ENCODE data around the gene SCAMP3.
"Not testable (repeated sequence)": the region's sequence is repeated elsewhere in the genome, so short reads cannot be mapped to it uniquely, and the experiment has no call there.

SCAMP3 gene

DNA sequence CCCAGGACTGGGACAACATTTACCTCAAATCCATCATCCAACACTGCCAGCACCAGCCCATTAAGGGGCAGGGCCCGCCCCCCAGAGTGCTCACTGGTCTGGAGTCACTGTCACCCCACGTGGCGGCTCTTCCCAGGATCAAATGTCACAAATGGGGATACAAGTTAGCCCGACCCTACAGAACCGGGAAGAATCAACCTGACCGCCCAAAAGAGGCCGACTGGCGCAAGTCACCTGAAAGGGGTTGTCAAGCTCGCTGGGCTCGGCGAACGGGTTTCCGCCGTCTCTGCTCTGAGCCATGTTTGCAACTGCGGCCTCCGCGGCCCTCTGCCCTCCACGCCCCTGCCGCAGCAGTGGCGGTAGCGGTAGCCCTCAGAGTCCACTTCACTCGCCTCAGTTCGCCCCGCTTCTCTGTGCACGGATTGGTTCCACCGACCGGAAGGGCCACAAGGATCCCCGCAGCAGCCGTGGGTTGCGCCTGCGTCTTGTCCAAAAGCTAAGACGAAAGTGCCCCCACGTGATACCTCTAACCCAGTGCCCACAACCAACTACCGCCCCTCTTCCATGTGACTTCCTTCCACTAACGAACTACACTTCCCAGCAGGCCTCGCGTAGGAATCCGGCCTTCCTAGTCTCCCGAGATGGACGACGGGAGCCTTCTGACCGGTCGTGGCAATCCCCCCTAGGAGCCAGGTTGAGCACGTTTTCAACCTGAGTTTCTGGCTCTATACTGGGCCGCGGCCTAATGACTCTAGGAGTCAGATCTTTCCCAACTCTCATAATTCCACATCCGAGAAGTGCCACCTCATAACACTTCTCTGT is at the start of gene SCAMP3:
Gene SCAMP3, minus strand, starts transcription at position 509 of the 822 bp plus-strand sequence. Its CDS starts 209 bp downstream, at position 300.
- peak; percentile 96 for DNase-seq

- no peak for DNase-seq
Measured at GRCh38 chr1:155309423-155310021, 47.4 kb upstream of the SCAMP3 start.

DNA sequence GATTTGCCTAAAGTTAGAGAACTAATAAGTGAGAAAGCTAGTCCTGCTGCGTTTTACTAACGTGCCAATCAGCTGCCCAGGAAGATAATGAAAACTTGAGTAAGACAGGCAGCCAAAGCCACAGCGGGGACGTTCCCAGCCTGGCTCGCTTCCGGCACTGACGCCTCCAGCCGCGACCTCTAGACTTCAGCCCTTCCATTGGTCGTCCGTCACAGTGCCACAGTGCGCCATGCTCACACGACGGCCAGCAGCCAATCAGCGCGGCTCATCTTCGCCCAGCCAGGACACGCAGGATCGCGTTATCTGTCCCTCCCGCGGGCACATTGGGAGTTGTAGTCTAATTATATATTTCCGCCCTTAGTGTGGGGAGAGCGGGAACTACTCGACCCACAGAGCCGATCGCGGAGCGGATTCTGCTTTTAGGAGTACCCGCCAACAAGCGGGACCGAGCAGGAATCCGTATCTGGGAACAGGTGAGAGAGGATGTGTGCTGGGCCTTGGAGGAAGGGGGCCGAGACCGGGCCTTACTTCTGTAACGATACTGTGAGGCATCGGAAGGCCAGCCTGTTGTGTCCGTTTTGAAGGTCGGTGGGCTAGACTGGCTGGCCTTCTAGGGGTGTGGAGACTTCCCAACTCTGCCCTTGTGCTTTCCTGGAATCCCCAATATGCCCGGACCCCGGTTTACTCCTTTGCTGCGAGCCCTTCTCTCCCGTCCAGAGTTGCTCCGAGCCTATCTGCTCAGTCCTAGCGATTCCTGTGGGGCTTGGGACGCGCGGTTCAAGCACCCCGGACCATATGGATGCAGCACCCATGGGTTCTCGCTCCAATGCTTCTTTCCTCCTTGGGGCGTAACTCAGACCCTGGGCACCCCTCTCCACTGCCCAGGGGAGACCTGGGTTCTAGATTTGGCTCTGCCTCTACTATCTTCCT is 46.6 kb upstream of the SCAMP3 start, which contains the start of gene FDPS:
Gene FDPS, plus strand, starts transcription at position 374 of the 930 bp plus-strand sequence. CDS start 924 bp downstream, outside the sequence.
- peak; percentile 96 for DNase-seq

- DNase-seq = no peak
Measured at GRCh38 chr1:155307247-155307740, 45.1 kb upstream of the SCAMP3 start.

DNA sequence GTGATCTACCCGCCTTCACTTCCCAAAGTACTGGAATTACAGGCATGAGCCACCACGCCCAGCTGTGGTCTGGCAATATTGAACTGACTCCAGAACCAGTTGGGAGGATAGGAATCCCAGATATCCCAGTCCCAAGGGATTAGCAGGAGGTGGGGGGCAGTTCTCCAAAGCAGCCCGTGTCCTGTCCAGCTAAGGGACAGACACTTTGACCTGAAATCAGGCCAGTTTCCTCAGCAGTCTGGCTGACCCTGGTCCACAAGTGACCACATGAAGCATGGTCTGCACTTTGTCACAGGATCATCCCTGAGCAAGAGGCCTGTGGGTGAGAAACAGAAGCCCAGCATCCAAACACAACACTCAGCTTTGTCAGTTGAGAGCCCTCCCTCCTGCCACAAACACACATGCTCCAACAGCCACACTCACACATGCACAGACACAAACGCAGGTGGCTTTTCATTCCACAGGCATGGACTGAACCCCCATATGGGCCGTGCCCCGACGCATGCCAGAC is 43.8 kb upstream of the SCAMP3 start:
- DNase-seq = no peak

DNA sequence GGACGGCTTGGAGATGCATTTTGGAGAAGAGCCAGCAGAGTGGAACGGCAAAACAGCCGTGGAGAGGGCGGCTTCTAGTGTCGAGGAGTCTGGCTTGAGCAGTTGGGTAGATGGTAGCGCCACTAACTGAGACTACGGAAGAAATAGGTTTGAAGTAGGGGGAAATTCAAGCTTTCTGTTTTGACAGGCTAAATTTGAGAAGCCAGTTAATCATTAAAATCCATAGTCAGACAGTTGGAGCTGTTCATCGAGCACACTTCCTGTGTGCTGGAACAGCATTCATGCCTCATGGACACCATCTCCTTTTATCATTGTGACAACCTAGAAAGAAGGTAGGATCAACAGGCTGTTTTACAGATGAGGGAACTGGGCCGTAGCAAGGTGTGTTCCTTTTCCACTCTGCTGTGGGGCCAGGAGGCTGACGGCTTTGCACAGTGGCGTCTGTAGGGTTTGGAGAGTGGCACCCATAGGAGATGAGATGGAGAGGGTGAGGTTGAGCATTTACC is 42.5 kb upstream of the SCAMP3 start:
- no peak for DNase-seq

GRCh38 chr1:155301342-155301841 is 39.2 kb upstream of the SCAMP3 start, which contains the start of gene PKLR:
PKLR (minus strand) TSS chr1:155301438; CDS start chr1:155301395, 43 bp downstream.
- DNase-seq = no peak

GRCh38 chr1:155300553-155301329 is 38.6 kb upstream of the SCAMP3 start:
- DNase-seq = no peak

DNA sequence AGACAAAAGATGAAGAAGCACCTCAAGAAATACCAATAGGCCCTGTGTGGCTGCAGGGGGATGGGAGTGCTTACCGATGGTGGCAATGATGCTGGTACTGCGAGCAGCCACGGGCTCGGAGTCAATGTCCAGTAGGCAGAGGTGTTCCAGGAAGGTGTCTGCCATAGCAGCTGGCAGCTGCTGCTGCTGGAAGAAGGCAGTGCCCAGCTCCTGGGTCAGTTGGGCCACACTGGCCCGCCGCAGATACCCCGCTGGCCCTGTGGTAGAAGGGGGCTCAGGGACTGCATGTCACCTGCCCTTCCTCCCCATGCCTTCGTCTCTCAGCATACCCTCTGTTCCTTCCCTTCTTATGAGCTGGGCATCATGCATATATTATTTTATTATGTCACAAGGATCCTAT is 37.9 kb upstream of the SCAMP3 start:
- DNase-seq = no peak

DNA sequence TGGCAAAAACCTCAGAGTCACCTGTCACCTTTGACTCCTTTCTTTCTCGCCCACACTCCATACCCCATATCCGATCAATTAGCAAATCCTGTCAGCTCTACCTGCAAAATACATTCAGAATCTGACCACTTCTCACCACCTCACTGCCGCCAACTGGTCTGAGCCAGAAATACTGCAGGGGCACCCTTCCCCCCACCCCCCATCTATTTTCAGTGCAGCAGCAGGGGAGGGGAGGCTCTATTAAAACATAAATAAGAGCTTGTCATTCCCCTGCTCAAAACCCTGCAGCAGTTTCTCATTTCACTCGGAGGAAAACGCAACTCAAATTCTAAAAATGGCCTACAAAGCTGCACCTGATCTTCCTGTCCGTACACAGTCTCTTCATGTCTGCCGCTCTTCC is 35.2 kb upstream of the SCAMP3 start:
- DNase-seq = no peak

- DNase-seq = no peak
Measured at GRCh38 chr1:155296661-155297060, 34.5 kb upstream of the SCAMP3 start.

DNA sequence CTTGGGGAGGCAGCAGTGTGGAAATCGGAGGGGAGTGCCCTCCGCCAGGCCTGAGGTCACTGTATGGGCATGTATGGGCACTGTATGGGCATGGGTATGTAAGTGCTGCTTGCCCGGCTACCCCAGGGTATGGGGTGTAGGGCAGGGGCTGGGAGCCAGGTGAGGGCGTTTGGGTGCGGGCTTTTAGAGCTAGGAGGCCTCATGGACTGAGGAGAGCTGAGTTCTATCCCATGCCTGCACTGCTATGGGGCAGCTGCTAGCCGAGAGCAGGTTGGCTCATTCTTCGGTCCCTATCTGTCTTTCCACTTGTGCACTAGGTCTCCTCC is 33.7 kb upstream of the SCAMP3 start:
- no peak for DNase-seq

GRCh38 chr1:155295183-155295941 is 33.2 kb upstream of the SCAMP3 start:
- no peak for DNase-seq

- no peak for DNase-seq
Measured at GRCh38 chr1:155294520-155295182, 32.5 kb upstream of the SCAMP3 start.

- DNase-seq = no peak
Measured at GRCh38 chr1:155293086-155293749, 31.1 kb upstream of the SCAMP3 start.

DNA sequence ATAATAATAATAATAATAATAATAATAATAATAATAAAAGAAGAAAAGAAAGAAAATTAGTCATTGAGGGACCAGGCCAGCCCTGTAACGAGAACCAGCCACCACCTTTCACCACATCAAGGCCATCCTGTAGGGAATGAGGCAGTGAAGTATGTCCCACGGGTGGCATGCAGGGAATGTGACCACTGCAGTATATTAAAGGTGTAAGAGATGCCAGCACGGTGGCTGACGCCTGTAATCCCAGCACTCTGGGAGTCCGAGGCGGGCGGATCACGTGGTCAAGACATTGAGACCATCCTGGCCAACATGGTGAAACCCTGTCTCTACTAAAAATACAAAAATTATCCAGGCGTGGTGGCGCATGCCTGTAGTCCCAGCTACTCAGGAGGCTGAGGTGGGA is 28.8 kb upstream of the SCAMP3 start:
- not testable (repeated sequence) for DNase-seq

GRCh38 chr1:155287987-155288543 is 25.9 kb upstream of the SCAMP3 start:
- no peak for DNase-seq

- DNase-seq = no peak
Measured at GRCh38 chr1:155286544-155286943, 24.4 kb upstream of the SCAMP3 start.

DNA sequence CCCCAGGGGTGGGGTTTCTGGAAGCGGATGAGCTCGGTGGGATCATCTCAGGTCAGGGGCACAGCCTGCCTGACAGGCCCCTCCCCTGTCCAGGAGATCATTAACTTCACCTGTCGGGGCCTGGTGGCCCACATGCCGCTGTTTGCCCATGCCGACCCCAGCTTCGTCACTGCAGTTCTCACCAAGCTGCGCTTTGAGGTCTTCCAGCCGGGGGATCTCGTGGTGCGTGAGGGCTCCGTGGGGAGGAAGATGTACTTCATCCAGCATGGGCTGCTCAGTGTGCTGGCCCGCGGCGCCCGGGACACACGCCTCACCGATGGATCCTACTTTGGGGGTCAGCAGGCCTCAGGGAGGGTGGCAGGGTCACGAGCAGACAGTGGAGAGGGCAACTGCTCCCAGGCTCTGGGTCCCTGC is 23.5 kb upstream of the SCAMP3 start:
- DNase-seq = no peak
